ENCODE results near the gene ZNF438.

DNA sequence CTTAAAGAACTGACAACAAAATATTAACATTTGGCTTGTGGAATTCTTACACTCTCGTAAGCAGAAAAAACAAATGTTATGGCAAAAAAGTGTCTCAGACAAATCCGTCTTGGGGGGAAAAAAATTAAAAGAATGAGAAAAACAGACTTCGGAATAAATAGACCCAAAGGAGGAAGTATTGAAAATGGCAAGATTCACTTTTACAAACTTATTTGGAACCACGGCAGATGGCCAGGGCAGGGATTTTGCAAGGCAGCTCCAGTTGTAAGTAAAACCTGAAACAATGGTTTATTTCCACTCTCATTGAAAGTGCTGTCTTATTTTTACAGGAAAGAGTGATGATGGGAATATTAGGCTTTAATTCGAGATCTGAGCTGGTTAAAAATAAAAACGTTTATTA is 1.5 kb upstream of the ZNF438 start:
- TF ChIP-seq POLR2A (IDR thresholded peaks at IDR 0.05) (no peak), EP300 (IDR thresholded peaks at IDR 0.05) (no peak)
- TF ChIP-seq, protein P1, sequence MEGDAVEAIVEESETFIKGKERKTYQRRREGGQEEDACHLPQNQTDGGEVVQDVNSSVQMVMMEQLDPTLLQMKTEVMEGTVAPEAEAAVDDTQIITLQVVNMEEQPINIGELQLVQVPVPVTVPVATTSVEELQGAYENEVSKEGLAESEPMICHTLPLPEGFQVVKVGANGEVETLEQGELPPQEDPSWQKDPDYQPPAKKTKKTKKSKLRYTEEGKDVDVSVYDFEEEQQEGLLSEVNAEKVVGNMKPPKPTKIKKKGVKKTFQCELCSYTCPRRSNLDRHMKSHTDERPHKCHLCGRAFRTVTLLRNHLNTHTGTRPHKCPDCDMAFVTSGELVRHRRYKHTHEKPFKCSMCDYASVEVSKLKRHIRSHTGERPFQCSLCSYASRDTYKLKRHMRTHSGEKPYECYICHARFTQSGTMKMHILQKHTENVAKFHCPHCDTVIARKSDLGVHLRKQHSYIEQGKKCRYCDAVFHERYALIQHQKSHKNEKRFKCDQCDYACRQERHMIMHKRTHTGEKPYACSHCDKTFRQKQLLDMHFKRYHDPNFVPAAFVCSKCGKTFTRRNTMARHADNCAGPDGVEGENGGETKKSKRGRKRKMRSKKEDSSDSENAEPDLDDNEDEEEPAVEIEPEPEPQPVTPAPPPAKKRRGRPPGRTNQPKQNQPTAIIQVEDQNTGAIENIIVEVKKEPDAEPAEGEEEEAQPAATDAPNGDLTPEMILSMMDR (IDR thresholded peaks at IDR 0.05) = no peak
